Measurements from ENCODE around the gene AIFM1. TPM values are rescaled to one million over a fixed set of nuclear protein-coding genes. Genes with fewer than 3 reads are reported as not detected.
A peak's percentile ranks its signal among the peaks of the same experiment; 100 is the strongest.

Gene AIFM1
- total and polyA plus RNA-seq, 2 donors (not counting 3 experiments of a cell fraction or from before 2014, with no cell fraction given) = 23.7 to 29.7 TPM

- H3K4me1 ChIP-seq (ENCODE audit: control insufficient read depth, extremely low read depth, insufficient read depth, low read length) = peaks cover 26% of the 10 kb centered on the region
- H3K27me3 ChIP-seq (ENCODE audit: control insufficient read depth in 2 of 2, insufficient read depth in 2 of 2, low read length in 2 of 2) = no peaks in the 10 kb centered on the region
- H2AFZ ChIP-seq (ENCODE audit: low read depth, low read length) = no peak overlapping the region
- POLR2A ChIA-PET = interaction anchor here (1.0 kb wide), 1 partner anchor 88 kb away, joined by 3 read pairs; no protein-coding TSS in a partner anchor
- no TSS peak for BruUV-seq (replicated peaks)
- H3K36me3 ChIP-seq (ENCODE audit: control insufficient read depth in 2 of 2, extremely low read depth in 1 of 2, insufficient read depth in 2 of 2, low read length in 2 of 2) = no peaks in the 10 kb centered on the region
- dilution Hi-C loops (cut with MboI; ENCODE audit: extremely low pct_ligation_motif_present, low sequenced_read_pairs) (no loop called here), intact Hi-C loops (cut with micrococcal nuclease) (no loop called here)
- H3K79me2 ChIP-seq (ENCODE audit: control insufficient read depth, insufficient read depth, low read length) = no peaks in the 10 kb centered on the region
- TF ChIP-seq FOS (IDR thresholded peaks at IDR 0.05; ENCODE audit: borderline replicate concordance, insufficient read depth, low read length) = peak; percentile 35
- TF ChIP-seq POLR2AphosphoS5 (IDR thresholded peaks at IDR 0.05; ENCODE audit: insufficient read depth, low read depth, low read length) = no peak
- no peaks in the 10 kb centered on the region for H4K20me1 ChIP-seq (replicated peaks; ENCODE audit: control insufficient read depth, extremely low read depth, insufficient read depth, low read length)
- FAIRE-seq (peak; percentile 56), DNase-seq (ENCODE audit: low read depth, low spot score) (peak; percentile 60)
- H3K4me2 ChIP-seq (ENCODE audit: insufficient read depth, low read length) = peak overlapping the region; percentile 48
- no peaks in the 10 kb centered on the region for H3K9me3 ChIP-seq (replicated peaks; ENCODE audit: control insufficient read depth, insufficient read depth, low read length)
- peak overlapping the region; percentile 12 for H3K9ac ChIP-seq (replicated peaks; ENCODE audit: extremely low read depth, insufficient read depth, low read length)
- peak overlapping the region; percentile 69 for H3K27ac ChIP-seq (ENCODE audit: insufficient read depth, low read depth, low read length)
- H3K4me3 ChIP-seq (replicated peaks in 1 of 3; ENCODE audit: insufficient read depth in 1 of 3, low read depth in 1 of 3, low read length in 3 of 3) = no peak overlapping the region
- CTCF ChIA-PET = interaction anchor here (0.9 to 1.8 kb wide), 3 partner anchors 35 to 113 kb away, joined by 3 to 14 read pairs (median 3); no protein-coding TSS in a partner anchor
- H3K9me1 ChIP-seq (replicated peaks; ENCODE audit: control insufficient read depth, extremely low read depth, insufficient read depth, low read length) = no peaks in the 10 kb centered on the region
Observed at GRCh38 chrX:130174045-130174704, 8.5 kb upstream of the AIFM1 start.

GRCh38 chrX:130173190-130173895 lies 7.7 kb upstream of the AIFM1 start:
- TF ChIP-seq MAX (IDR thresholded peaks at IDR 0.05; ENCODE audit: insufficient read depth, insufficient read length) (no peak), JUN (IDR thresholded peaks at IDR 0.05; ENCODE audit: borderline replicate concordance, insufficient read depth, insufficient read length, low read depth) (no peak), FOS (IDR thresholded peaks at IDR 0.05; ENCODE audit: borderline replicate concordance, insufficient read depth, low read length) (no peak), POLR2A (IDR thresholded peaks at IDR 0.05; ENCODE audit: low read depth, low read length) (no peak), GATA2 (IDR thresholded peaks at IDR 0.05; ENCODE audit: insufficient read depth, insufficient read length, low read depth, low read length) (peak; percentile 62)
- Histone ChIP-seq H3K4me2 (ENCODE audit: insufficient read depth, low read length) (peak overlapping the region; percentile 48), H3K9me1 (replicated peaks; ENCODE audit: control insufficient read depth, extremely low read depth, insufficient read depth, low read length) (no peaks in the 10 kb centered on the region), H3K4me1 (ENCODE audit: control insufficient read depth, extremely low read depth, insufficient read depth, low read length) (peaks cover 26% of the 10 kb centered on the region), H4K20me1 (replicated peaks; ENCODE audit: control insufficient read depth, extremely low read depth, insufficient read depth, low read length) (no peaks in the 10 kb centered on the region), H3K9me3 (replicated peaks; ENCODE audit: control insufficient read depth, insufficient read depth, low read length) (no peaks in the 10 kb centered on the region), H2AFZ (ENCODE audit: low read depth, low read length) (peak overlapping the region; percentile 34), H3K36me3 (ENCODE audit: control insufficient read depth in 2 of 2, extremely low read depth in 1 of 2, insufficient read depth in 2 of 2, low read length in 2 of 2) (no peaks in the 10 kb centered on the region), H3K9ac (replicated peaks; ENCODE audit: extremely low read depth, insufficient read depth, low read length) (peak overlapping the region; percentile 12), H3K27me3 (ENCODE audit: control insufficient read depth in 2 of 2, insufficient read depth in 2 of 2, low read length in 2 of 2) (no peaks in the 10 kb centered on the region), H3K27ac (ENCODE audit: insufficient read depth, low read depth, low read length) (peak overlapping the region; percentile 69), H3K4me3 (replicated peaks in 1 of 3; ENCODE audit: insufficient read depth in 1 of 3, low read depth in 1 of 3, low read length in 3 of 3) (no peak overlapping the region), H3K79me2 (ENCODE audit: control insufficient read depth, insufficient read depth, low read length) (no peaks in the 10 kb centered on the region)
- dilution Hi-C loops (cut with MboI; ENCODE audit: extremely low pct_ligation_motif_present, low sequenced_read_pairs) = no loop called here
- no TSS peak for BruUV-seq (replicated peaks)
- peak; percentile 48 for DNase-seq (ENCODE audit: low read depth, low spot score)
- ChIA-PET POLR2A (interaction anchor here (1.0 kb wide), 1 partner anchor 87 kb away, joined by 3 read pairs; no protein-coding TSS in a partner anchor), CTCF (interaction anchor here (0.8 to 1.8 kb wide), 3 partner anchors 34 to 113 kb away, joined by 3 to 14 read pairs (median 3); no protein-coding TSS in a partner anchor)
- peak; percentile 98 for FAIRE-seq
- intact Hi-C loops (cut with micrococcal nuclease) = loop anchor here (2.0 kb wide), 1 partner anchor 63 kb away; the partner anchor contains the start of gene ELF4

All from endothelial cell of umbilical vein (primary cell).